ENCODE data around the gene C22orf15. TPM values are rescaled to one million over a fixed set of nuclear protein-coding genes. Genes with fewer than 3 reads are reported as not detected.
A peak's percentile ranks its signal among the peaks of the same experiment; 100 is the strongest.

Gene C22orf15
- total RNA-seq, 1 experiment from 2014 or later: 0.81 TPM

DNA sequence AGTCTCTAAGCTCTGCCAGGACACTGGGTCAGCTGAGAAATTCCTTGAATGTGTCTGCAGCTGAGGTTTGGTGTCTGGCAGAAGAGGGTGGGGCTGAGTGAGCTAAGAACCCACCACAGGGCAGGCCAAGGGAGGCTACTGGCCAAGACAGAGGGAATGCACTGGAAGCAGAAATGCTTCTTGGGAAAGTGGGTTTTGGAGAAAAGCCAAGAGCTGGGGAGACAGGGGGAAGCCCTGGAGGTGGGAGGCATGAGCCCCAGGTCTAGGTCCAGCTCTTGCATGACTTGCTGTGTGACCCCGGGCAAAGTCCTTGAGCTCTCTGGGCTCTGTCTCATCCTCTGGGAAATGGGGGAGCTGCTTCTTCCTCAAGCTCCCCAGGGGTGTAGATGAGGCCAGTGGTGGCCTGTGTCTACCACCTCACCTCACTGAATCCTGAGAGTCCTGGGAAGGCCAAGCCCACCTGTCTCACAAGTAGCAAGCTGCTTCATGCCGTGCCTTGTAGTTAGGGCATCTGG, 12.2 kb downstream of the C22orf15 start:
- TF ChIP-seq, protein P1, sequence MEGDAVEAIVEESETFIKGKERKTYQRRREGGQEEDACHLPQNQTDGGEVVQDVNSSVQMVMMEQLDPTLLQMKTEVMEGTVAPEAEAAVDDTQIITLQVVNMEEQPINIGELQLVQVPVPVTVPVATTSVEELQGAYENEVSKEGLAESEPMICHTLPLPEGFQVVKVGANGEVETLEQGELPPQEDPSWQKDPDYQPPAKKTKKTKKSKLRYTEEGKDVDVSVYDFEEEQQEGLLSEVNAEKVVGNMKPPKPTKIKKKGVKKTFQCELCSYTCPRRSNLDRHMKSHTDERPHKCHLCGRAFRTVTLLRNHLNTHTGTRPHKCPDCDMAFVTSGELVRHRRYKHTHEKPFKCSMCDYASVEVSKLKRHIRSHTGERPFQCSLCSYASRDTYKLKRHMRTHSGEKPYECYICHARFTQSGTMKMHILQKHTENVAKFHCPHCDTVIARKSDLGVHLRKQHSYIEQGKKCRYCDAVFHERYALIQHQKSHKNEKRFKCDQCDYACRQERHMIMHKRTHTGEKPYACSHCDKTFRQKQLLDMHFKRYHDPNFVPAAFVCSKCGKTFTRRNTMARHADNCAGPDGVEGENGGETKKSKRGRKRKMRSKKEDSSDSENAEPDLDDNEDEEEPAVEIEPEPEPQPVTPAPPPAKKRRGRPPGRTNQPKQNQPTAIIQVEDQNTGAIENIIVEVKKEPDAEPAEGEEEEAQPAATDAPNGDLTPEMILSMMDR (conservative IDR thresholded peaks at IDR 0.05): no peak
- H3K27ac ChIP-seq (ENCODE audit: insufficient read length, low read depth, low read length): no peak overlapping the region
- no peak overlapping the region for H4K8ac ChIP-seq (replicated peaks; ENCODE audit: insufficient read length, low read depth, low read length)
- no peaks in the 10 kb centered on the region for H4K20me1 ChIP-seq (ENCODE audit: control insufficient read depth, insufficient read depth, insufficient read length)
- H3K9me3 Mint-ChIP-seq: no peaks in the 10 kb centered on the region
- no peaks in the 10 kb centered on the region; the same call in 1 of the 2 replicates for H3K4me1 ChIP-seq (ENCODE audit: insufficient read depth, low read length)
- no peak overlapping the region for H2BK15ac ChIP-seq (ENCODE audit: low read depth, low read length)
- no peak overlapping the region for H2BK120ac ChIP-seq (ENCODE audit: low read depth, low read length, poor library complexity, severe bottlenecking)
- no peak overlapping the region for H3K18ac ChIP-seq (ENCODE audit: insufficient read length, low read depth, low read length)
- H3K4ac ChIP-seq (ENCODE audit: low read depth, low read length): no peak overlapping the region
- no peak overlapping the region for H2BK5ac ChIP-seq (ENCODE audit: insufficient read length, low read length)
- no peaks in the 10 kb centered on the region for H3K79me1 ChIP-seq (ENCODE audit: insufficient read depth, low read depth, low read length, poor library complexity, severe bottlenecking)
- peaks cover 9% of the 10 kb centered on the region; the same call in 1 of the 2 replicates for H3K27me3 ChIP-seq (ENCODE audit: insufficient read depth, low read length)
- H4K5ac ChIP-seq (ENCODE audit: insufficient read length, low read depth, low read length): no peak overlapping the region
- no peaks in the 10 kb centered on the region for H3K79me2 ChIP-seq (ENCODE audit: insufficient read depth, low read length)
- H3K56ac ChIP-seq (ENCODE audit: insufficient read length, low read depth, low read length): no peak overlapping the region
- no peak overlapping the region for H3T11ph ChIP-seq (ENCODE audit: low read length)
- H4K91ac ChIP-seq (ENCODE audit: insufficient read length, low read depth, low read length): no peak overlapping the region
- no peak overlapping the region for H3K9ac ChIP-seq (ENCODE audit: extremely low read depth, insufficient read length, low read length)
- H3K4me1 Mint-ChIP-seq: peaks cover 14 to 30% of the 10 kb centered on the region in 2 experiments
- peak overlapping the region in 1 of 2 experiments; percentile 67; a peak in 1 of 5 replicates for H3K4me3 Mint-ChIP-seq
- no peak overlapping the region for H2BK20ac ChIP-seq (ENCODE audit: low read depth, low read length, poor library complexity, severe bottlenecking)
- no peak overlapping the region for H2AFZ ChIP-seq (ENCODE audit: low read length)
- DNase-seq: no peak
- H3K27me3 Mint-ChIP-seq (ENCODE audit: low read depth): peaks cover 47% of the 10 kb centered on the region
- no peak overlapping the region for H3K4me2 ChIP-seq (ENCODE audit: insufficient read depth, insufficient read length, low read length)
- peaks cover 6% of the 10 kb centered on the region for H3K23me2 ChIP-seq (ENCODE audit: insufficient read length, low read depth, low read length, poor library complexity, severe bottlenecking)
- WGBS (ENCODE audit: extremely low coverage, insufficient read length, low lambda C conversion rate): no CpG with 5 or more reads among the region's 2 CpGs
- no peak overlapping the region; the same call in 1 of the 2 replicates for H3K14ac ChIP-seq (ENCODE audit: insufficient read depth, low read length)
- H3K9me3 ChIP-seq (ENCODE audit: control insufficient read depth, low read depth, low read length): no peaks in the 10 kb centered on the region
- no peak overlapping the region for H3K23ac ChIP-seq (ENCODE audit: insufficient read length, low read depth, low read length)
- H3K36me3 Mint-ChIP-seq (ENCODE audit: insufficient read depth in 1 of 3, low read depth in 3 of 3): no peaks in the 10 kb centered on the region; a peak in 1 of 7 replicates
- H2BK12ac ChIP-seq (ENCODE audit: insufficient read length, low read depth, low read length): no peak overlapping the region
- no peak overlapping the region for H2AK5ac ChIP-seq (ENCODE audit: insufficient read length, low read length)
- H3K27ac Mint-ChIP-seq: no peak overlapping the region
